Cardiac atrium fibroblast (primary cell): ENCODE data around the gene COQ10A. TPM values are rescaled to one million over a fixed set of nuclear protein-coding genes. Genes with fewer than 3 reads are reported as not detected.

Source experiments
- total RNA-seq: library from RNA; depleted of rRNA; stranded (reverse); fragments of >200 nt; gene quantifications from 2 replicates; pipeline ENCODE4 v1.2.3, GENCODE V29; 2015

The COQ10A gene
- 5.6 and 7.3 TPM in 2 replicates for total RNA-seq

DNA sequence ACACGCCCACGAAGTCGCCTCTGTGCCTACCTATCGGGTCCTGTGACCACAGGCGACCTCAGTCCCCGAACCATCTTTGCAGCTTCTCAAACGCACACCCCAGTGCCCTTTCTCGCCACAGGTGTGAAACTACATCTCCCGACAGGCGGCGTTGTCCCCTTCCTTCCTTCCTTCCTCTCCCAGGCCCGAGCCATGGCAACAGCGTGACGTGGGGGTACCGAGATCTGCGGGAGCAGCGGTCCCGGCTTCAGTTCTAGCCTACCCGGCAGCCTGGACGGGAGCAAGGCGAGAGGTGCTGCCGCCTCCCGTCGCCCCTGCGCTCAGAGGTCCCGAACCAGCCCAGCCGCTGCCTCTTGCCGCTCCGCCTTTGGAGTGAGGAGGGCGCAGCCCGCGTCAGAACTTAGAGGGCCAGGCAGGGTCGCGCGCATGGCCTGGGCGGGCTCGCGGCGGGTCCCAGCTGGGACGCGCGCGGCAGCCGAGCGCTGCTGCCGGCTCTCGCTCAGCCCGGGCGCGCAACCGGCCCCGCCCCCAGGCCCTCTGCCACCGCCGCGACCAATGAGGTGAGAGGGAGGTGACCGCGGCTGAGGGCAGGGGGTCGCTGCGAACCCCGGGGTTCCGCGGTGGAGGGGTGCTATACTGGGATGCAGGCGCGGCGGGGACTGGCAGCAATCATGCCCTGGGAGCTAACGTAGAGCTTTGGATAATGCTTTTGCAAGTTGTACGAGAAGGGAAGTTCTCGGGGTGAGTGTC is at the start of gene COQ10A:
COQ10A (plus strand) TSS at position 250 of the 750 bp plus-strand sequence; CDS start at position 427, 177 bp downstream.

DNA sequence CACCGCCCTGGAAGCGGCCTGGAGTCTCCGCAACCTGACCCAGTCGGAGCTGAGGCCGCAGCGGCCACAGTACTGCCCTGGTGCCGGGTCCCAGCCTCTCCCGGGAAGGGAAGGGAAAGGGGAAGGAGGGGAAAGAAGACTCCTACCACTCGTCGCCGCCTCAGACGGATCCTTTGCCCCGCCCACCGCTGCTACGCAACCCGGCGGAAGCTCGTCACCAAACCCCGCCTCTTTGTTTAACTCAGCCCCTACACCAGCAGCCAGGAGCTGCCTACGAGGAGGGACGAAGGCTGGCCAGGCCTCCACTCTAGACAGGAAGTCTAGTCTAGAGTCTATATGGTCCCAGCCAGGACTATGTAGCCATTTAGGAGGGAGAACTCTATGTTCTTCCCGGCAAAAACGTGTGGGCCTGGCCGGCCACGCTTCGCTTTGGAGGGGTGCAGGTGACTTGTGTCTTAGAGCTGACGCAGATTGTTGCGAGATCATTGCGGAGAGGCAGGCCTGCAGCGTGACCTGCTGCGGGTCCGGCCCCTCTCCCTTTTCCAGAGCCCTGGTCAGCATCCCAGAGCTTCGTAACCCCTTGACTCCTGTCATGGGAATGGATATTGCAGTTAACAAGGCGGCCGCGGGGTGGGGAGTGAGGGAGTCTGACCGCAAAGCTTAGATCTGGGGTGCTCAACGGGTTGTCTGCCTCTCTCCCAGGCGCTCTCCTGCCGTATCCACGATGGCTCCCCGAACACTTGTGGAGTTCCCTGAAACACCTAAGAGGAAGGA is 44.8 kb upstream of the COQ10A start, which contains the start of gene RNF41:
RNF41 (minus strand) TSS at position 166 of the 774 bp plus-strand sequence. CDS start 7,875 bp downstream, outside the sequence.

DNA sequence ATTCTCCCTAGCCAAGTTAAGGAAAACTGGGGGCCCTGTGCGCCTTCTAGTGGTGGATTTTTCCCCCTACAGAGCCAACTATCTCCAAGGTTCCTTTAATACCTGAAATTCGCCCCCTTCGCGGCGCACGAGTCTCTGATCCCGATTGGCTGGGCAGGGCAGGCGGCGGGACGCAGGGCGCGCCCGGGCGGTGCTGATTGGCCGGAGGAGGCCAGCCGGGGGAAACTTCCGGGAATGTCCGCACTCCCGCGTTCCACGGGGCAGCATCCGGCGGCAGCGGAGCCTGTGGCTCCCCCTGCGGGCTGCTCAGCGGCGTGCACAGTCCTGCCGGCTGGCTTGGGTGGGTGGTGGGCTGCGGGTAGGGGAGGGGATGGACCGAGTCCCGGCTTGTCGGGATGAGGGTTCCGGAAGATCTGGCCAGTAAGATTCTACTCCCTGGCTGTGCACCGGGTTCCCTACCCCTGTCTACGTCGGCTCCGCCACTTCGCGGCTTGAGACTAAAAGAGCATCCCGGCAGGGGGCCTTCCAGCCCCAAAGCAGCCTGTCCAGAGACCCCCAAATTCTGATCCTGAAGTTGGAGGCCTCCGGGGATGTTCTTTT is 42.5 kb upstream of the COQ10A start, which contains the start of gene NABP2:
NABP2 (plus strand) TSS at position 241 of the 600 bp plus-strand sequence. CDS start 515 bp downstream, outside the sequence.

DNA sequence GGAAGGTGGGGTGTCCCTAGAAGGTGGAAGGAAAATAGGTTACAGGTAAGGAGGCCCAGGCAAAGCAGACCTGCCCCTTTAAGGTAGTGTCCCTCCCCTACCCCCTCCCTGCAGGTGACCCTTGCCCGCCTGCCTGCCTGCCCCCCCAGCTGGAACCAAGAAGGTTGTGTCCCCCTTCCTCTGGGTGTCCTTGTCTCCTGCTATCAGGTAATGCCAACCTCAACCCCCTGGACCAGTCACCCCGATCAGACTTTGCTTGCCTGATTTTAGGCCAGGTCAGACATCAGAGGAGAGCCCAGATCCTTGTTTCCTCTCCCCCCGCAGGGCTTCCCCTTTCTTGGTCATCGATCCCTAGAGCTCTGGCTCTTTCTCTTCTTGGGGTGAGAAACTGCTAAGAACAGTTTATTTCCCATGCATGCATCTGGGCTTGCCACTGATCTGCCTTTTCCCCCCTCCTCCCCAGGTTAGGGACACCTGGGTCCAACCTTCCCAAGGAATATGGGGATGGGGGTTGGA is 36.8 kb upstream of the COQ10A start, which contains the start of gene SLC39A5:
SLC39A5 (plus strand) TSS at position 136 of the 516 bp plus-strand sequence. CDS start 1,224 bp downstream, outside the sequence.

DNA sequence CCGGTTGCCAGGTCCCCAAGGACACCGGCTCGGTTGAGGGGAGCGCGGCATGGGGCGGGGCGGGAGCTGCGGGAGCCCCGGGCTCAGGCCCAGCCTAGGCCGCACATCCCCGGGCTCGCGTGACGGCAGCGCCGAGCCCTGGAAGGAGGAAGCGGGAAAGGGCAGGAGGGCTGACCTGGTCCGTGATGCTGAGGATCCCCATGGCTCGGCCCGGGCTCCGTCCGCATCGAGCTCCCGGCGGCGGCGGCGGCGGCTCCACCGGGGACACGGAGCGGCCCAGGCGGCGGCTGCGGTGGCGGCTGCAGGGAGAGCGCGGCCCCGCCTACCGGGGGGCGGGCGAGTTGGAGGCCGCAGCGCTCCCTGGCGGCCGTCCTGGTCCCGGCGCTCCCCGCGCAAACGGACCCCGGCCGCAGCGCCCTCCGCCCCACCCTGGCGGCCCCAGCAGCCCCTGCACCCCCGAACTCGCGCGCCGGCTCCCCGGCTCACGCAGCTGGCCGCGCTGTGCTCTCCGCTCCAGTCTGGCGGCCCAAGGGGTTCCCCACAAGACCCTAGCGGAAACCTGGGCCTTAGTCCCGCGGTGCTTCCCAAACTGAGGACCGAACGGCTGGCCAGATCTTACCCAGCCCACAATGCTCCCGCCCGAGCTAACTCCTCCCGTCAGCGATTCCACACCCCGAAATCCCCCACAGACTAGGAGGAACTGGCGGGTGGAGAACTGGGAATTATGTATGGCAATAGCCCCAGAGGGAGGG is 8.5 kb upstream of the COQ10A start, which contains the start of gene ANKRD52:
ANKRD52 (minus strand) TSS at position 317 of the 752 bp plus-strand sequence; CDS start at position 202, 115 bp downstream.

DNA sequence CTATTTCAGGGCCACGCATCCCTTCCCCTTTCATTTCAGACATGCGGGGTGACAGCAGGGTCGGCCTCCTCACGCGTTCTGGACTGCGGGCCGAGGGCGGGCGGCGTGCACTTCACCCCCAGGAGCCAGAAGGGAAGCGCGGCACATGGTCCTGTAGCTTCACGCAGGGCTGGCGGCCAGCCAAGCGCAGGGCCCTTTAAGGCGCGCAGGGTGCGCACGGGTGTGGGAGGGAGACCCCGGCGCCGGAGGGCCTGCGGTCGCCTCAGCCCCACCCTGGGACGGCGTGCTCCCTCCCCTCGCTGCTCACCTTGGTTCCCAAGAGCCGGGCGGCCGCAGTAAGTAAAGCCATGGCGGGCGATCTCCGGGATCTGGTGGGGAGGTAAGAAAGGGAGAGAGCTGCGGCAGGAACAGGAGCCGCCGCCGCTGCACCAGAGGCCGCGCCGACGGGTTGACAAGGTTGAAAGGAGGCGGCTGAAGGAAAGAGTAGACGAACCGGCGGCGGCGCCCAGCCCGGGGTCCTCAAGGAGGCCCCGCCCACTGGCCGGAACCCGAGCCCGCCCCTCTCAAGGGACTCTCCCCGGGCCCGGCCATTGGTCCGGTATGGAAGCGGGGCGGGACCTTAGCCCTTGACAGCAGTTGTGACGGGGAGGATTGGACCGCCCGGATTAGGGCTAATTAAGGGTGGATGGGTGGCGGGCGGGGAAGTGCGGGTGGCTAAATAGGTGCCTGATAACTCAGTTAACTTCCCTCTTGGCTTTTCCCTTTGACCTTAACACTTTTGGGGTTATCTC is 33.3 kb downstream of the COQ10A start, which contains the start of gene CS:
CS (minus strand) TSS at position 478 of the 791 bp plus-strand sequence; CDS start at position 349, 129 bp downstream.

DNA sequence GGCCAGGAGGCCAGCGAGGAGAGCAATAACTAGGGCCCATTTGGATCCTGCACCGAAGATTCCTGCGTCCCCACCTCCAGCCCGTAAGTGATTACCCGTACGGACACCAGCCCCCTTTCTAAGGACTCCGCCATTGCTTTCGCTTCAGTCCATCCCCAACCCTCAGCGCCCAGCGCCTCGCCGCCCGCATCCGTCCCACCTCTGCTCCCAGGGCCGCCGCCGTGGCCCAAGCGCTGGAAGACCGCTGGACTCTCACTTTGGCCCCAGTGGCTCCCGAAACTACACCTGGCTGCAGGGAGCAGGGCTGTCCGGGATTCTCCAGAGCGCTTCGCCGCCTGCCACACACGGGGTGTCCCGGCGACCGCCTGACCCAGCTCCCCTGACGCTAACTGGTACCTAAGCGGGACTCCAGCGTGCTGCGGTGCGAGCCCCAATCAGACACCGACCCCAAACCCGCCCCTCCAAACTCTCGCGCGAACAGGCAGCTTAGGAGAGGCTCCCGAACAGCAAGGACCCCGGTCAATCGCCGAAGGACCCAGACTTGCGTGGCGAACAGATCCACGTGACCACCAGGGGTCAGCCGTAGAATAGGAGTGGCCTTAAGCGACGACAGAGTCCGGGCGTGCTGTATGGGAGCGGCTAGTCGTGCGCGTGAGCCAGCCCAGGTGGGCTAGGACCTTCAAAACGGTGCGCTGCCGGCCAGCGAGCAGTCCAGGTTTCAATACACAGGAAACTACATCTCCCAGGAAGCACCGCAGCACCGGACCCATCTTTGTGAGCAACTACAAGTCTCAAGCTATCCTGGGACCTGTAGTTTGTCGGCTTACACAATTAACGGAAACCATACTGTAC is 49.1 kb downstream of the COQ10A start, which contains the start of gene CNPY2:
CNPY2 (minus strand) TSS at position 367 of the 852 bp plus-strand sequence. CDS start 771 bp downstream, outside the sequence.

Other genes starting within 250 kb of the COQ10A start
- gene IKZF4, start 245.9 kb upstream of the COQ10A start, total RNA-seq: 0.90 and 1.1 TPM in 2 replicates
- 2,251 and 2,313 TPM in 2 replicates for gene RPS26, start 225.0 kb upstream of the COQ10A start, total RNA-seq
- not detected in 2 replicates for gene ERBB3, start 186.8 kb upstream of the COQ10A start, total RNA-seq
- 72.4 and 89.7 TPM in 2 replicates for gene PA2G4, start 162.4 kb upstream of the COQ10A start, total RNA-seq
- 2,694 and 2,773 TPM in 2 replicates for gene RPL41, start 150.3 kb upstream of the COQ10A start, total RNA-seq
- gene ZC3H10, start 148.7 kb upstream of the COQ10A start, total RNA-seq: 1.1 and 1.8 TPM in 2 replicates
- 185 and 212 TPM in 2 replicates for gene ESYT1, start 138.7 kb upstream of the COQ10A start, total RNA-seq
- gene MYL6B, start 114.4 kb upstream of the COQ10A start, total RNA-seq: 66.6 and 114 TPM in 2 replicates
- gene MYL6, start 108.6 kb upstream of the COQ10A start, total RNA-seq: 2,267 and 2,694 TPM in 2 replicates
- gene SMARCC2, start 77.5 kb upstream of the COQ10A start, total RNA-seq: 28.7 and 50.7 TPM in 2 replicates
- gene RNF41, start 45.0 kb upstream of the COQ10A start, total RNA-seq: 165 and 167 TPM in 2 replicates
- gene NABP2, start 42.6 kb upstream of the COQ10A start, total RNA-seq: 20.9 and 37.1 TPM in 2 replicates
- gene SLC39A5, start 36.9 kb upstream of the COQ10A start, total RNA-seq: not detected in 2 replicates
- gene ANKRD52, start 8.6 kb upstream of the COQ10A start, total RNA-seq: 28.3 and 41.0 TPM in 2 replicates
- gene CS, start 33.4 kb downstream of the COQ10A start, total RNA-seq: 71.7 and 119 TPM in 2 replicates
- 114 and 138 TPM in 2 replicates for gene CNPY2, start 49.0 kb downstream of the COQ10A start, total RNA-seq
- gene PAN2, start 67.1 kb downstream of the COQ10A start, total RNA-seq: 10.4 and 17.1 TPM in 2 replicates
- gene IL23A, start 71.9 kb downstream of the COQ10A start, total RNA-seq: 1.6 TPM in 1 of 2 replicates, not detected in the other
- 62.2 and 62.5 TPM in 2 replicates for gene STAT2, start 93.2 kb downstream of the COQ10A start, total RNA-seq
- not detected in 2 replicates for gene APOF, start 95.9 kb downstream of the COQ10A start, total RNA-seq
- gene TIMELESS, start 182.5 kb downstream of the COQ10A start, total RNA-seq: 4.2 and 4.4 TPM in 2 replicates
- gene MIP, start 187.7 kb downstream of the COQ10A start, total RNA-seq: not detected in 2 replicates
- gene SPRYD4, start 201.6 kb downstream of the COQ10A start, total RNA-seq: 1.5 and 2.2 TPM in 2 replicates
- not detected in 2 replicates for gene GLS2, start 221.2 kb downstream of the COQ10A start, total RNA-seq